Retina (tissue), 1 donor: Measurements from ENCODE around the gene ORMDL3.
"Not testable (repeated sequence)": the region's sequence is repeated elsewhere in the genome, so short reads cannot be mapped to it uniquely, and the experiment has no call there.

Experiments
- DNase-seq: peaks from one replicate; pipeline ENCODE4 v3.0.0-alpha.2; 2016

The ORMDL3 gene

GRCh38 chr17:39948489-39948828 is 21.1 kb upstream of the ORMDL3 start:
- DNase-seq = not testable (repeated sequence)

DNA sequence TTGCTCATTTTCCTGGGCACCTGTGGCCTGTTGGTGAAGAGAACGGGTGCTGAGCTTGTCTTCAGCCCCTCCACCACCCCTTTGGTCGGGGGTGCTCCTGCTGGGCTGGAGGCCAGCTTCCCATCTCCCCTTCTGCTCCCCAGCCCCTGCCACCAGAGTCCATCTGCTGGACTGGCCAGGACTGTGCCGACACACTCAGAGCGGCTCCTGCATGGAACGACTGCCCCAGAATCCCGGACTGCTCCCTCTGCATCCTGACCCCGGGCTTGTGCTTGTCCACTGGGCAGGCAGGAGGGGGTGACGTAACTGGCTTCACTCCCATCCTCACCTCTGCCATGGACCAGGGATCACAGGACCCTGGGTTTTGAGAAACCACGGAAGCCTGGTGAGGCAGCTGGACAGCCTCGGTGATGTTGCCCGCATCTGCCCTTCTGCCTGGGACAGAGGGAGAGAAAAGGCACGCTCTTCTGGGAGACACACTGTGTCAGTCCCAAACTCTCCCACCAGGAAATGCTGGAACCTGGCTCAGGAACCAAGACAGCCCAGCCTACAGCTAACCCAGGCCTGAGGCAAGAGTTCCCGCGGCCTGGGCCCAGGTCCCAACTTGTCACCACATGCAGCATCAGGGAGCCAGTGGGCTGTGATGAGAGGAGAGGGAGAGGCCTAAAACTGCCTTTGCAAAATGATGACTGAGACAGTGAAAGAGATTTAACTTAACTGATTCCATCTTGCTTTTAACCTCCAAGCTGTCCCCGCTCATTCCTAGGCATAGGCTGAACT is 19.3 kb upstream of the ORMDL3 start:
- no peak for DNase-seq

GRCh38 chr17:39944393-39944711 is 17.0 kb upstream of the ORMDL3 start:
- no peak for DNase-seq

DNA sequence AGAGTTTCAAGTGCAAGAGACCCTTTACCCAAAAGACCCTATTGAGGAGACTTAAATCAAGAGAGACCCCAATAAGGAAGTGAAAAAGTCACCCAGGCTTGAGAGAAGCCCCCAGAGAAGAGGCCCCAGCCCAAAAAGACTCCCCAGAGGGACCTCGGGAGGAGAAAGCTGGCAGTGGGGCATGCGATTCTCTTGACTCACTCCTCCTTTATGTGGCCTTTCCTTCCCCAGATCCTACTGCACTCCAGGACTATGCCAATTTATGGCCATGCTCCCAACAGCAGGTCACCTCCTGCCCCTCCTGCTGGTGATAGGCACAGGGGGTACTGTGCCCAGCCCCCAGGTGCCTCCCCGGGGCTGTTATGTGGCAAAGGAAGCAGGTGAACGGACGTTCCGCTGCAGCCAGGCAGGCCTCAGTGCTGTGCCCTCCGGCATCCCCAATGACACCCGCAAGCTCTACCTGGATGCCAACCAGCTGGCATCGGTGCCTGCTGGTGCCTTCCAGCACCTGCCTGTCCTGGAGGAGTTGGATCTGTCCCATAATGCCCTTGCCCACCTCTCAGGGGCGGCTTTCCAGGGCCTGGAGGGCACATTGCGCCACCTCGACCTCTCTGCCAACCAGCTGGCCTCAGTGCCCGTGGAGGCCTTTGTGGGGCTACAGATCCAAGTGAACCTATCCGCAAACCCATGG is 16.4 kb upstream of the ORMDL3 start:
- DNase-seq = no peak

- peak; percentile 48 for DNase-seq
Observed at GRCh38 chr17:39939588-39940419, 12.4 kb upstream of the ORMDL3 start.

GRCh38 chr17:39939106-39939505 is 11.7 kb upstream of the ORMDL3 start:
- DNase-seq = no peak

- no peak for DNase-seq
Observed at GRCh38 chr17:39938140-39938869, 10.9 kb upstream of the ORMDL3 start.

- peak; percentile 14 for DNase-seq
Observed at GRCh38 chr17:39937447-39937846, 10.0 kb upstream of the ORMDL3 start.

- no peak for DNase-seq
Observed at GRCh38 chr17:39935909-39936308, 8.5 kb upstream of the ORMDL3 start.

- no peak for DNase-seq
Observed at GRCh38 chr17:39934324-39934723, 6.9 kb upstream of the ORMDL3 start.

- no peak for DNase-seq
Observed at GRCh38 chr17:39933912-39934311, 6.5 kb upstream of the ORMDL3 start.

DNA sequence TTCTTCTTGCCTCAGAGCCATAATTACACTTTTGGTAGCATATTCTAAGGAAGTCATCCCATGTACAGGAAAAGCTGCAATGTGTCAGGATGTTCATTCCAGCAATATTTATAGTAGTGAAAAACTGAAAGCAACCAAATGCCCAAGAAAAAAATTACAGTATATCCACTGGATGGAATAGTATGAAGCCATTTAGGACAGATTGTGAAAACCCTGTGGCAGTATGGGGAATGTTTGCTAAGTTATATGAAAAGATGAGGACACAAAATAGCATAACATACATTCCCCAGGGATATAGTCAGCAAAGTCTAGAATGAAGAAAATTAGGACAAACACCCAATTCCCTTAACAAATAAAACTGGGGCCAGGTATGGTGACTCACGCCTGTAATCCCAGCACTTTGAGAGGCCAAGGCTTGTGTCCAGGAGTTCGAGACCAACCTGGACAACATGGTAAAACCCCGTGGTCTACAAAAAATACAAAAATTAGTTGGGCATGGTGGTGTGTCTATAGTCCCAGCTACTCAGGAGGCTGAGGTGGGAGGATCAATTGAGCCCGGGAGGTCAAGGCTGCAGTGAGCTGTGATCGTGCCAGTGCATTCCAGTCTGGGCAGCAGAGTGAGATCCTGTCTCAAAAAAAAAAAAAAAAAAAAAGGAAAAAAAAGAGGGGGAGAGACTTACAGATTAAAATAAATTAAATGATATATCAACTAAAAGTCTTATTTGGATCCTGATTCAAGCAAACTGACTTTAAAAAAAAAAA is 2.4 kb upstream of the ORMDL3 start:
- no peak for DNase-seq

GRCh38 chr17:39928858-39929645 is 1.7 kb upstream of the ORMDL3 start:
- DNase-seq = no peak

- DNase-seq = no peak
Observed at GRCh38 chr17:39927929-39928857, 792 bp upstream of the ORMDL3 start.

GRCh38 chr17:39926588-39927100 is 757 bp downstream of the ORMDL3 start:
- peak; percentile 10 for DNase-seq

DNA sequence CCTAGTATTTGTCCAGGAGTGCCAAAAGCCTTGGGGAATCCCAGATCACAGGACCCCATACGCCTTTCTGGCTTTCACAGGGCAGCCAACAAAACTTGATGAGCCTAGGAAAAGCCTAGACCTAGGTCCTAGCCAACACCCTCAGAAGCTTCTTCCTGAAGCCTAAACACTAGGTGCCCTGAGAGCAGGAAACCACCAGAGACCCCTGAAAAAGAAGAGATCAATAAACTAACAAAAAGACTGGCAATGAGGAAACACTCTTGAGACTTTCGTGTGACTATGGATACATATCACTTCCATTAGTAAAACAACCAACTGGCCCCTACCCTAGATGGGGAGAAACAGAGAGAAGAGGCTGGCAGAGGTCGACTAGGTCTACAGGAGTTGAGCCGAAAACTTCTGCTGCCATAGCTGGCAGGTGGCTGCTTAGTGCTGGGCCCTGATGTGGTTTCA is 1.2 kb downstream of the ORMDL3 start:
- no peak for DNase-seq

GRCh38 chr17:39925282-39926134 is 1.9 kb downstream of the ORMDL3 start:
- DNase-seq = no peak

DNA sequence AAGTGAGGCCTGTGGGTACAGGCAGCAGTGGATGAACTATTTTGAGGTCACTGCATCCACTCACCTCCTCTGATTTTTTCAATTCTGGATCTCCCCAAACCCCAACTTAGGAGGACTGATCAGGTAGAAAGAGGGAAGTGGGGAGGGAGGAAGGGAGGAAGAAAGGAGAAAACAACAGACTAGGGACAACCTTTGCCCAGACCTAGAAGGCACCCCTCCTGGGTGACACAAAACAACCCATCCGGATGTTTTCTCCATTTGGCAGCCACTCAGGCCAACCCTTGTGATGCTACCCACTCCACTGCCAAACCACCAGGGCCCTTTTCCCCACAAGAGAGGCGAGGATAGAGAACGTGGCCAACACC is 2.7 kb downstream of the ORMDL3 start:
- no peak for DNase-seq
